Inflammatory macrophage treated with lipopolysaccharide for 4 hours (primary cell): ENCODE results near the gene SGK1.

Experiments used
- DNase-seq: peaks from one replicate; pipeline ENCODE4 v3.0.0-alpha.2; 2020

Gene SGK1

GRCh38 chr6:134317471-134318131, at the start of gene SGK1:
Gene SGK1 (minus strand): TSS chr6:134318112. CDS start chr6:134317460, 652 bp downstream.
- no peak for DNase-seq

GRCh38 chr6:134363323-134364039, 45.6 kb upstream of the SGK1 start:
- DNase-seq = peak; percentile 33

GRCh38 chr6:134361011-134361410, 43.1 kb upstream of the SGK1 start:
- no peak for DNase-seq

- DNase-seq = no peak
These were observed 41.4 kb upstream of the SGK1 start for GRCh38 chr6:134359302-134359701.

- peak; percentile 75 for DNase-seq
These were observed 40.4 kb upstream of the SGK1 start for GRCh38 chr6:134358320-134358719.

GRCh38 chr6:134357022-134357487, 39.1 kb upstream of the SGK1 start:
- DNase-seq = peak; percentile 51

- DNase-seq = no peak
These were observed 38.5 kb upstream of the SGK1 start for GRCh38 chr6:134356405-134356804.

GRCh38 chr6:134352786-134353480, 35.0 kb upstream of the SGK1 start:
- no peak for DNase-seq

GRCh38 chr6:134351615-134352474, 33.9 kb upstream of the SGK1 start:
- no peak for DNase-seq

- no peak for DNase-seq
These were observed 30.2 kb upstream of the SGK1 start for GRCh38 chr6:134347885-134348805.

GRCh38 chr6:134346932-134347545, 29.1 kb upstream of the SGK1 start:
- no peak for DNase-seq

GRCh38 chr6:134345789-134346188, 27.9 kb upstream of the SGK1 start:
- DNase-seq = no peak

GRCh38 chr6:134343066-134343465, 25.2 kb upstream of the SGK1 start:
- DNase-seq = no peak

- DNase-seq = no peak
These were observed 24.2 kb upstream of the SGK1 start for GRCh38 chr6:134341999-134342567.

GRCh38 chr6:134340179-134340975, 22.5 kb upstream of the SGK1 start:
- peak; percentile 84 for DNase-seq

- no peak for DNase-seq
These were observed 21.3 kb upstream of the SGK1 start for GRCh38 chr6:134339216-134339615.

- no peak for DNase-seq
These were observed 13.3 kb upstream of the SGK1 start for GRCh38 chr6:134331256-134331655.

GRCh38 chr6:134330555-134330954, 12.6 kb upstream of the SGK1 start:
- DNase-seq = no peak

- no peak for DNase-seq
These were observed 10.9 kb upstream of the SGK1 start for GRCh38 chr6:134328792-134329191.

- no peak for DNase-seq
These were observed 10.2 kb upstream of the SGK1 start for GRCh38 chr6:134328138-134328537.
